ENCODE measurements around the gene AIF1.

Gene AIF1

GRCh38 chr6:31614684-31615578 lies at the start of gene AIF1:
AIF1 (plus strand) TSS chr6:31615234; CDS start chr6:31615330, 96 bp downstream.
- DNase-seq (ENCODE audit: extremely low spot score) = no peak
- CTCF ChIA-PET = interaction anchor here (1.8 to 6.6 kb wide), 4 partner anchors 17 to 68 kb away, joined by 7 to 73 read pairs (median 24); partner anchors contain the start of genes ATP6V1G2 and LTB
- POLR2A ChIA-PET = interaction anchor here (0.6 to 0.8 kb wide), 2 partner anchors 38 to 77 kb away, joined by 4 to 5 read pairs; no protein-coding TSS in a partner anchor
- TF ChIP-seq, protein P1, sequence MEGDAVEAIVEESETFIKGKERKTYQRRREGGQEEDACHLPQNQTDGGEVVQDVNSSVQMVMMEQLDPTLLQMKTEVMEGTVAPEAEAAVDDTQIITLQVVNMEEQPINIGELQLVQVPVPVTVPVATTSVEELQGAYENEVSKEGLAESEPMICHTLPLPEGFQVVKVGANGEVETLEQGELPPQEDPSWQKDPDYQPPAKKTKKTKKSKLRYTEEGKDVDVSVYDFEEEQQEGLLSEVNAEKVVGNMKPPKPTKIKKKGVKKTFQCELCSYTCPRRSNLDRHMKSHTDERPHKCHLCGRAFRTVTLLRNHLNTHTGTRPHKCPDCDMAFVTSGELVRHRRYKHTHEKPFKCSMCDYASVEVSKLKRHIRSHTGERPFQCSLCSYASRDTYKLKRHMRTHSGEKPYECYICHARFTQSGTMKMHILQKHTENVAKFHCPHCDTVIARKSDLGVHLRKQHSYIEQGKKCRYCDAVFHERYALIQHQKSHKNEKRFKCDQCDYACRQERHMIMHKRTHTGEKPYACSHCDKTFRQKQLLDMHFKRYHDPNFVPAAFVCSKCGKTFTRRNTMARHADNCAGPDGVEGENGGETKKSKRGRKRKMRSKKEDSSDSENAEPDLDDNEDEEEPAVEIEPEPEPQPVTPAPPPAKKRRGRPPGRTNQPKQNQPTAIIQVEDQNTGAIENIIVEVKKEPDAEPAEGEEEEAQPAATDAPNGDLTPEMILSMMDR (IDR thresholded peaks at IDR 0.05; ENCODE audit: control extremely low read depth, extremely low read depth, low read depth, missing control alignments) = no peak

GRCh38 chr6:31567531-31568370 lies 47.3 kb upstream of the AIF1 start:
- ChIA-PET POLR2A (interaction anchor here (1.7 to 1.8 kb wide), 2 partner anchors 9 kb away, joined by 6 to 9 read pairs; no protein-coding TSS in a partner anchor), CTCF (interaction anchor here (0.9 to 54.8 kb wide), 7 partner anchors 9 to 85 kb away, joined by 3 to 2725 read pairs (median 4); partner anchors contain the start of genes BAG6, LST1, LTB and NCR3)
- TF ChIP-seq, protein P1 (IDR thresholded peaks at IDR 0.05; ENCODE audit: control extremely low read depth, extremely low read depth, low read depth, missing control alignments) = no peak
- DNase-seq (ENCODE audit: extremely low spot score) = no peak

- DNase-seq (ENCODE audit: extremely low spot score) = peak; percentile 74
- CTCF ChIA-PET = interaction anchor here (0.9 to 54.8 kb wide), 7 partner anchors 10 to 85 kb away, joined by 3 to 2725 read pairs (median 4); partner anchors contain the start of genes BAG6, LST1, LTB and NCR3
- TF ChIP-seq, protein P1 (IDR thresholded peaks at IDR 0.05; ENCODE audit: control extremely low read depth, extremely low read depth, low read depth, missing control alignments) = no peak
- POLR2A ChIA-PET = interaction anchor here (1.7 to 1.8 kb wide), 2 partner anchors 8 to 9 kb away, joined by 6 to 9 read pairs; no protein-coding TSS in a partner anchor
Observed at GRCh38 chr6:31568537-31568961, 46.5 kb upstream of the AIF1 start.

GRCh38 chr6:31569861-31570536 lies 45.0 kb upstream of the AIF1 start:
- TF ChIP-seq, protein P1 (IDR thresholded peaks at IDR 0.05; ENCODE audit: control extremely low read depth, extremely low read depth, low read depth, missing control alignments) = no peak
- DNase-seq (ENCODE audit: extremely low spot score) = no peak
- ChIA-PET POLR2A (interaction anchor here (0.7 to 1.9 kb wide), 3 partner anchors 10 to 106 kb away, joined by 3 to 11 read pairs (median 7); no protein-coding TSS in a partner anchor), CTCF (interaction anchor here (0.6 to 54.8 kb wide), 4 partner anchors 12 to 23 kb away, joined by 3 to 2725 read pairs (median 22); partner anchors contain the start of genes ATP6V1G2, LST1, LTB and NCR3)

GRCh38 chr6:31572041-31572911 lies 42.8 kb upstream of the AIF1 start, which contains the start of gene LTA:
LTA (plus strand) TSS chr6:31572289; CDS start chr6:31572743, 454 bp downstream.
- TF ChIP-seq, protein P1 (IDR thresholded peaks at IDR 0.05; ENCODE audit: control extremely low read depth, extremely low read depth, low read depth, missing control alignments) = no peak
- DNase-seq (ENCODE audit: extremely low spot score) = peak; percentile 67
- ChIA-PET POLR2A (interaction anchor here (1.0 kb wide), 1 partner anchor 31 kb away, joined by 3 read pairs; the partner anchor contains the start of gene DDX39B), CTCF (interaction anchor here (1.1 to 54.8 kb wide), 6 partner anchors 8 to 79 kb away, joined by 3 to 2725 read pairs (median 22); partner anchors contain the start of genes ATP6V1G2, DDX39B, LST1 and LTA)

Measured in GM10248 (cell line).